ENCODE measurements around the gene SLC2A5. TPM values are rescaled to one million over a fixed set of nuclear protein-coding genes. Genes with fewer than 3 reads are reported as not detected.
A peak's percentile ranks its signal among the peaks of the same experiment; 100 is the strongest.

Gene SLC2A5
- total RNA-seq, 1 experiment from 2014 or later = 0.70 TPM

GRCh38 chr1:9027307-9027706, 42.1 kb downstream of the SLC2A5 start:
- TF ChIP-seq CTCF (IDR thresholded peaks at IDR 0.05; ENCODE audit: insufficient read depth in 1 of 2, low read depth in 1 of 2, low read length in 1 of 2, severe bottlenecking in 1 of 2, unreplicated experiment in 1 of 2) = no peak
- H3K36me3 Mint-ChIP-seq (ENCODE audit: insufficient read depth, unreplicated experiment) = no peaks in the 10 kb centered on the region
- BruUV-seq (replicated peaks) = no TSS peak
- no peak overlapping the region for H3K27ac Mint-ChIP-seq (ENCODE audit: unreplicated experiment)
- CTCF ChIA-PET = no interaction called here
- H3K4me1 Mint-ChIP-seq (ENCODE audit: low read depth, unreplicated experiment) = peaks cover 6% of the 10 kb centered on the region
- H3K9me3 Mint-ChIP-seq (ENCODE audit: unreplicated experiment) = no peaks in the 10 kb centered on the region
- no peak overlapping the region for H3K4me3 Mint-ChIP-seq (ENCODE audit: unreplicated experiment)
- no peaks in the 10 kb centered on the region for H3K36me3 ChIP-seq (ENCODE audit: control insufficient read depth, insufficient read depth, low read length)
- DNase-seq = no peak
- no peak overlapping the region for H3K4me3 ChIP-seq (ENCODE audit: low read depth, low read length)
- H3K4me1 ChIP-seq = peaks cover 24% of the 10 kb centered on the region
- intact Hi-C loops (cut with micrococcal nuclease; ENCODE audit: unreplicated experiment) = no loop called here
- peaks cover 7% of the 10 kb centered on the region for H3K9me3 ChIP-seq
- H3K27me3 ChIP-seq (replicated peaks; ENCODE audit: control insufficient read depth, insufficient read depth, low read length) = no peaks in the 10 kb centered on the region
- no peaks in the 10 kb centered on the region for H3K27me3 Mint-ChIP-seq (ENCODE audit: insufficient read depth, unreplicated experiment)
- POLR2A ChIA-PET = no interaction called here

- Mint-ChIP-seq H3K4me3 (ENCODE audit: unreplicated experiment) (no peak overlapping the region), H3K4me1 (ENCODE audit: low read depth, unreplicated experiment) (peaks cover 6% of the 10 kb centered on the region), H3K27me3 (ENCODE audit: insufficient read depth, unreplicated experiment) (no peaks in the 10 kb centered on the region), H3K9me3 (ENCODE audit: unreplicated experiment) (no peaks in the 10 kb centered on the region), H3K36me3 (ENCODE audit: insufficient read depth, unreplicated experiment) (no peaks in the 10 kb centered on the region), H3K27ac (ENCODE audit: unreplicated experiment) (no peak overlapping the region)
- no peaks in the 10 kb centered on the region for H3K9me3 ChIP-seq
- peaks cover 32% of the 10 kb centered on the region for H3K4me1 ChIP-seq
- no peak for TF ChIP-seq CTCF (IDR thresholded peaks at IDR 0.05; ENCODE audit: insufficient read depth in 1 of 2, low read depth in 1 of 2, low read length in 1 of 2, severe bottlenecking in 1 of 2, unreplicated experiment in 1 of 2)
- ChIA-PET POLR2A (no interaction called here), CTCF (interaction anchor here (0.8 kb wide), 1 partner anchor 76 kb away, joined by 4 read pairs; no protein-coding TSS in a partner anchor)
- no TSS peak for BruUV-seq (replicated peaks)
- peak in 1 of 2 experiments; percentile 46 for DNase-seq
- no peak overlapping the region for H3K4me3 ChIP-seq (ENCODE audit: low read depth, low read length)
- intact Hi-C loops (cut with micrococcal nuclease; ENCODE audit: unreplicated experiment) = no loop called here
- H3K27me3 ChIP-seq (replicated peaks; ENCODE audit: control insufficient read depth, insufficient read depth, low read length) = no peaks in the 10 kb centered on the region
- no peaks in the 10 kb centered on the region for H3K36me3 ChIP-seq (ENCODE audit: control insufficient read depth, insufficient read depth, low read length)
These were observed 44.0 kb downstream of the SLC2A5 start for GRCh38 chr1:9025449-9025848.

- intact Hi-C loops (cut with micrococcal nuclease; ENCODE audit: unreplicated experiment) = no loop called here
- H3K27me3 ChIP-seq (replicated peaks; ENCODE audit: control insufficient read depth, insufficient read depth, low read length) = no peaks in the 10 kb centered on the region
- peaks cover 6% of the 10 kb centered on the region for H3K4me1 Mint-ChIP-seq (ENCODE audit: low read depth, unreplicated experiment)
- H3K36me3 Mint-ChIP-seq (ENCODE audit: insufficient read depth, unreplicated experiment) = no peaks in the 10 kb centered on the region
- H3K27ac Mint-ChIP-seq (ENCODE audit: unreplicated experiment) = no peak overlapping the region
- no peak for DNase-seq
- no peaks in the 10 kb centered on the region for H3K9me3 Mint-ChIP-seq (ENCODE audit: unreplicated experiment)
- ChIA-PET POLR2A (no interaction called here), CTCF (no interaction called here)
- no TSS peak for BruUV-seq (replicated peaks)
- H3K4me3 ChIP-seq (ENCODE audit: low read depth, low read length) = no peak overlapping the region
- H3K4me1 ChIP-seq = peaks cover 32% of the 10 kb centered on the region
- H3K9me3 ChIP-seq = no peaks in the 10 kb centered on the region
- no peaks in the 10 kb centered on the region for H3K27me3 Mint-ChIP-seq (ENCODE audit: insufficient read depth, unreplicated experiment)
- no peak for TF ChIP-seq CTCF (IDR thresholded peaks at IDR 0.05; ENCODE audit: insufficient read depth in 1 of 2, low read depth in 1 of 2, low read length in 1 of 2, severe bottlenecking in 1 of 2, unreplicated experiment in 1 of 2)
- no peak overlapping the region for H3K4me3 Mint-ChIP-seq (ENCODE audit: unreplicated experiment)
- no peaks in the 10 kb centered on the region for H3K36me3 ChIP-seq (ENCODE audit: control insufficient read depth, insufficient read depth, low read length)
These were observed 44.6 kb downstream of the SLC2A5 start for GRCh38 chr1:9024837-9025236.
